Measurements from ENCODE around the gene SH3GL1. TPM values are rescaled to one million over a fixed set of nuclear protein-coding genes. Genes with fewer than 3 reads are reported as not detected.
"Not testable (repeated sequence)": the region's sequence is repeated elsewhere in the genome, so short reads cannot be mapped to it uniquely, and the experiment has no call there.

Gene SH3GL1
- polyA plus RNA-seq, 1 donor, result 64.4 TPM

- peak; percentile 99 for DNase-seq
Observed at GRCh38 chr19:4342615-4343369, 57.6 kb downstream of the SH3GL1 start.

- DNase-seq, result no peak
Observed at GRCh38 chr19:4342314-4342614, 58.1 kb downstream of the SH3GL1 start.

- DNase-seq, result no peak
Observed at GRCh38 chr19:4338441-4339355, 61.6 kb downstream of the SH3GL1 start, which contains the start of gene STAP2. Gene STAP2 (minus strand): TSS chr19:4338827. CDS start chr19:4338753, 74 bp downstream.

GRCh38 chr19:4337906-4338440 lies 62.4 kb downstream of the SH3GL1 start:
- peak; percentile 25 for DNase-seq

GRCh38 chr19:4334929-4335570 lies 65.3 kb downstream of the SH3GL1 start:
- no peak for DNase-seq

GRCh38 chr19:4329858-4330257 lies 70.5 kb downstream of the SH3GL1 start:
- DNase-seq, result no peak

- DNase-seq, result not testable (repeated sequence)
Observed at GRCh38 chr19:4328991-4329681, 71.2 kb downstream of the SH3GL1 start.

- peak; percentile 90 for DNase-seq
Observed at GRCh38 chr19:4328243-4328990, 71.9 kb downstream of the SH3GL1 start.

- DNase-seq, result no peak
Observed at GRCh38 chr19:4327877-4328242, 72.5 kb downstream of the SH3GL1 start.

GRCh38 chr19:4327252-4327876 lies 73.0 kb downstream of the SH3GL1 start:
- peak; percentile 31 for DNase-seq

- DNase-seq, result no peak
Observed at GRCh38 chr19:4326837-4327251, 73.5 kb downstream of the SH3GL1 start.

GRCh38 chr19:4326215-4326836 lies 74.0 kb downstream of the SH3GL1 start:
- no peak for DNase-seq

- no peak for DNase-seq
Observed at GRCh38 chr19:4324228-4324627, 76.1 kb downstream of the SH3GL1 start.

GRCh38 chr19:4323692-4324091 lies 76.7 kb downstream of the SH3GL1 start:
- no peak for DNase-seq

- DNase-seq, result no peak
Observed at GRCh38 chr19:4322942-4323665, 77.2 kb downstream of the SH3GL1 start.

GRCh38 chr19:4320419-4320818 lies 79.9 kb downstream of the SH3GL1 start:
- DNase-seq, result no peak

GRCh38 chr19:4319067-4319718 lies 81.2 kb downstream of the SH3GL1 start:
- DNase-seq, result no peak

GRCh38 chr19:4318460-4318859 lies 81.9 kb downstream of the SH3GL1 start:
- DNase-seq, result no peak

GRCh38 chr19:4316956-4317355 lies 83.4 kb downstream of the SH3GL1 start:
- DNase-seq, result no peak
